Activated CD4-positive, alpha-beta memory T cell treated with anti-CD3 and anti-CD28 coated beads for 36 hours (primary cell): ENCODE data around the gene SRSF10. TPM values are rescaled to one million over a fixed set of nuclear protein-coding genes. Genes with fewer than 3 reads are reported as not detected.
"Not testable (repeated sequence)": the region's sequence is repeated elsewhere in the genome, so short reads cannot be mapped to it uniquely, and the experiment has no call there.

ENCODE experiments used
- CTCF ChIA-PET: fragments of 350-600 bp; sonication (Branson Sonifier 250); formaldehyde crosslinking; loops from one replicate; lab custom pipeline; 2021; ENCODE audit warnings: antibody characterized with exemption, inconsistent platforms; lab: Charles Lee
- POLR2A ChIA-PET: fragments of 350-600 bp; sonication (Branson Sonifier 250); formaldehyde crosslinking; loops from one replicate; lab custom pipeline; 2021; ENCODE audit warnings: antibody characterized with exemption; lab: Charles Lee
- DNase-seq: peaks from one replicate; pipeline ENCODE4 v3.0.0-alpha.2; 2020
- H3K27ac Mint-ChIP-seq: one replicate; pipeline ENCODE4 v1.8.0; 2021; ENCODE audit warnings: mixed read lengths
- H3K27me3 Mint-ChIP-seq: one replicate; pipeline ENCODE4 v1.8.0; 2021; ENCODE audit warnings: mixed read lengths
- H3K36me3 Mint-ChIP-seq: one replicate; pipeline ENCODE4 v1.8.0; 2021; ENCODE audit warnings: mixed read lengths
- H3K4me1 Mint-ChIP-seq: one replicate; pipeline ENCODE4 v1.8.0; 2021; ENCODE audit warnings: low read depth, mixed read lengths
- H3K4me3 Mint-ChIP-seq: one replicate; pipeline ENCODE4 v1.8.0; 2021; ENCODE audit warnings: mild to moderate bottlenecking, mixed read lengths
- H3K9me3 Mint-ChIP-seq: one replicate; pipeline ENCODE4 v1.8.0; 2021; ENCODE audit warnings: mixed read lengths
- intact Hi-C: fragments of 100-400 bp; cut with micrococcal nuclease; formaldehyde crosslinking; loops from one replicate; pipeline ENCODE4 v1.15.1; 2023
- total RNA-seq, 2 experiments: library from RNA; stranded (reverse); gene quantifications; one replicate each; pipeline ENCODE4 v1.2.3, GENCODE V29; 2021

The SRSF10 gene
- total RNA-seq, 2 experiments from 2014 or later = 175 to 184 TPM

DNA sequence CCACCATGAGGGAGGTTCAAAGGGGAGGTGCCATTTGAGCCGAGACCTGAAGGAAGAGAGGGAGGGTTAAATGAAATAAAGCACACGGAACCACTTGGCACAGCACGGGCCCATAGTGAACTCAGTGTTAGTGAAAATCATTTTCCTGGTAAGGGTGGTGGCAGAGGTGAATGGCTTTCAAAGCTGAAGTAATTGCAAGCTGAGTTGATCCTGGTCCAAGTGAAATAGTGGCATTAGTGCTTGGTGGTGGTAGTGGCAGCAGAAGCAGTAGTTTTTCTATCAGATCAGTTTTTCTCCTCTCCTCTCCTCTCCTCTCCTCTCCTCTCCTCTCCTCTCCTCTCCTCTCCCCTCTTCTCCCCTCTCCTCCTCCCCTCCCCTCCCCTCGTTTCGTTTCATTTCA, 30.5 kb upstream of the SRSF10 start:
- Mint-ChIP-seq H3K4me3 (no peak overlapping the region), H3K27ac (no peak overlapping the region), H3K4me1 (no peaks in the 10 kb centered on the region), H3K36me3 (no peaks in the 10 kb centered on the region), H3K9me3 (no peaks in the 10 kb centered on the region), H3K27me3 (peaks cover 9% of the 10 kb centered on the region)
- ChIA-PET POLR2A (no interaction called here), CTCF (no interaction called here)
- DNase-seq = no peak
- intact Hi-C loops = no loop called here

GRCh38 chr1:24009406-24009805, 29.3 kb upstream of the SRSF10 start:
- H3K9me3 Mint-ChIP-seq = no peaks in the 10 kb centered on the region
- intact Hi-C loops = no loop called here
- H3K27ac Mint-ChIP-seq = no peak overlapping the region
- no peak for DNase-seq
- no peaks in the 10 kb centered on the region for H3K36me3 Mint-ChIP-seq
- peaks cover 8% of the 10 kb centered on the region for H3K27me3 Mint-ChIP-seq
- H3K4me3 Mint-ChIP-seq = no peak overlapping the region
- ChIA-PET POLR2A (no interaction called here), CTCF (interaction anchor here (0.9 kb wide), 1 partner anchor 190 kb away, joined by 3 read pairs; no protein-coding TSS in a partner anchor)
- no peaks in the 10 kb centered on the region for H3K4me1 Mint-ChIP-seq

- H3K36me3 Mint-ChIP-seq, H3K27ac Mint-ChIP-seq, DNase-seq, H3K4me3 Mint-ChIP-seq, POLR2A ChIA-PET, H3K4me1 Mint-ChIP-seq, intact Hi-C loops, H3K9me3 Mint-ChIP-seq: not testable (repeated sequence)
- peaks cover 11% of the 10 kb centered on the region for H3K27me3 Mint-ChIP-seq
- CTCF ChIA-PET = interaction anchor here (0.9 kb wide), 1 partner anchor 190 kb away, joined by 3 read pairs; no protein-coding TSS in a partner anchor
Observed at GRCh38 chr1:24008574-24009184, 28.6 kb upstream of the SRSF10 start.

DNA sequence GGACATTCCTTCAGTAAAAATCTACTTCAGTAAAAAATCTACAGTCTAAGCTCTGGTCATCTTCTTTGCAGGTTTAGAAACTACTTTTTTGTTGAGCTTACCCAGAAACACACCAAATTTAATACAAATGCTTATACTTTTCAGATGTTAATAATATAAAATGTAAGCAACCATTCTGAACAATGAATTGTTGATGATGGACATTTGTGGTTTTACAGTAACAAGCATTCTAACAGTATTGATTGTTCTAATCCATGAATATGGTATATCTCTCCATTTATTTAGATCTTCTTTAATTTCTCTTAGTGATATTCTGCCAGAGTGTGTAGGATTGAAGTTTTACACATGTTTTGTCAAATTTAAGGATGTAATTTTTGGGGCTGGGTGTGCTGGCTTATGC, 27.0 kb upstream of the SRSF10 start:
- intact Hi-C loops = no loop called here
- Mint-ChIP-seq H3K4me3 (no peak overlapping the region), H3K4me1 (no peaks in the 10 kb centered on the region), H3K9me3 (no peaks in the 10 kb centered on the region), H3K27me3 (peaks cover 11% of the 10 kb centered on the region), H3K36me3 (no peaks in the 10 kb centered on the region), H3K27ac (no peak overlapping the region)
- CTCF ChIA-PET = no interaction called here
- POLR2A ChIA-PET = no interaction called here
- DNase-seq = no peak

DNA sequence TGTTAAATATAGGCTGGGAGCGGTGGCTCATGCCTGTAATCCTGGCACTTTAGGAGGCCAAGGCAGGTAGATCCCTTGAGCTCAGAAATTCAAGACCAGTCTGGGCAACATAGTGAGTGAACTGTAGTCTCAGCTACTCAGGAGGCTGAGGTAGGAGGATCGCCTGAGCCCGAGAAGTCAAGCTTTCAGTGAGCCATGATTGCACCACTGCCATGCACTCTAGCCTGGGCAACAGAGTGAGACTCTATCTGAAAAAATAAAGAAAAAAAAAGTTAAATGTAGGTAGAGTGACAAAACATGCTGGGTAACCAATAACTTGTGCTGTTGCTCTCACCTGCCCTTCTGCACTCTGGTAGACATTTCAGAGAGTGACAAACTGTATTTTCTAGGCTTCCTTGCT, 25.0 kb upstream of the SRSF10 start:
- H3K36me3 Mint-ChIP-seq = no peaks in the 10 kb centered on the region
- H3K4me3 Mint-ChIP-seq = no peak overlapping the region
- peaks cover 13% of the 10 kb centered on the region for H3K27me3 Mint-ChIP-seq
- H3K9me3 Mint-ChIP-seq = no peaks in the 10 kb centered on the region
- ChIA-PET POLR2A (no interaction called here), CTCF (no interaction called here)
- intact Hi-C loops = no loop called here
- no peak for DNase-seq
- no peak overlapping the region for H3K27ac Mint-ChIP-seq
- H3K4me1 Mint-ChIP-seq = no peaks in the 10 kb centered on the region

DNA sequence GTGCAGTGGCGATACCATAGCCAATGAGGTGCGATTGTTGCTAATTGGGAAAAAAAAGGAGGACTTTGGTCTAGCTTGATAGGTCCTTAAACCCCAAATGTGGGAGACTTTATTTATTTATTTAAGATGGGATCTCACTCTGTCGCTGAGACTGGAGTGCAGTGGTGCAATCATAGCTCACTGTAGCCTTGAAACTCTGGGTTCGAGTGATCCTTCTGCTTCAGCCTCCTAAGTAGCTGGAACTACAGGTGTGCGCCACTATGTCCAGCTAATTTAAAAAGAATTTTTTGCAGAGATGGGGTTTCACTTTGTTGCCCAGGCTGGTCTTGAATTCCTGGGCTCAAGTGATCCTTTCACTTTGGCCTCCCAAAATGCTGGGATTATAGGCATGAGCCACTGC, 24.0 kb upstream of the SRSF10 start:
- Mint-ChIP-seq H3K4me3 (no peak overlapping the region), H3K27me3 (peaks cover 13% of the 10 kb centered on the region), H3K9me3 (no peaks in the 10 kb centered on the region), H3K27ac (no peak overlapping the region), H3K4me1 (peaks cover under 1% of the 10 kb centered on the region), H3K36me3 (no peaks in the 10 kb centered on the region)
- ChIA-PET CTCF (interaction anchor here (0.7 to 1.1 kb wide), 2 partner anchors 55 to 146 kb away, joined by 3 read pairs; no protein-coding TSS in a partner anchor), POLR2A (no interaction called here)
- intact Hi-C loops = no loop called here
- no peak for DNase-seq

DNA sequence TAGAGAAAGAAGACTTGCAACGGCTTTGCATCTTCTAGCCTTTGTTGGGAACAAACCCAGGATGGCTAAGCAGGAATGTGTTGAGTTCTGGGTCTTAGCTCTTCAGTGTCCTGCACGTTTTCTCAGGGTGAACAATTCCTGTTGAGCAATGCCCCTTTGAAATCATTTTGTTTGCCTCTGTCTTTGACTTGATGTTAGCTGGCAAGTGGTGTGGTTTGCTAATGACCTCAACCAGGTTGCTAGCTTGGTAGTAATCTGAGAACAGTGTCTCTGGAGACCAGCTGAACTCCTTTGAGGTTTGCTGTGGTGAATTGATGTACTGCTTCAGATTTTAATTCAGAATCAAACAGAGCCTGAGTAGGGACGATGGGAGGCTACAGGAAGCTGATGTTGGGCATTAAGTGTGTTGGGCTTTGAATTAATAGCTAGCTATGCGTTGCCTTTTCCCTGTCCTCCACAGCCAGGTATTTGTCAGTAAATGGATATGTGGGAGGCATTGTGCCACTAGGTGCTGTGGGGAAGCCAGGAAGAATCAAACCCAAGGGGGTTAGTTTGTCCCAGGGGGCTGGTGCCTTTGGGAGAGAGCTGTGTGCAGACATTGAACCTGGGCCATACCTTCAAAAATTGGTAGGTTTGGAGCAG, 23.3 kb upstream of the SRSF10 start:
- Mint-ChIP-seq H3K4me1 (peaks cover 5% of the 10 kb centered on the region), H3K9me3 (no peaks in the 10 kb centered on the region), H3K27ac (no peak overlapping the region), H3K27me3 (peaks cover 13% of the 10 kb centered on the region), H3K4me3 (no peak overlapping the region), H3K36me3 (no peaks in the 10 kb centered on the region)
- POLR2A ChIA-PET = interaction anchor here (0.6 kb wide), 1 partner anchor 773 kb away, joined by 4 read pairs; no protein-coding TSS in a partner anchor
- CTCF ChIA-PET = interaction anchor here (0.7 to 1.1 kb wide), 3 partner anchors 54 to 147 kb away, joined by 3 read pairs; no protein-coding TSS in a partner anchor
- no peak for DNase-seq
- intact Hi-C loops = no loop called here

GRCh38 chr1:24002695-24003094, 22.6 kb upstream of the SRSF10 start:
- DNase-seq = no peak
- ChIA-PET POLR2A (no interaction called here), CTCF (interaction anchor here (1.1 kb wide), 1 partner anchor 25 kb away, joined by 3 read pairs; no protein-coding TSS in a partner anchor)
- no peaks in the 10 kb centered on the region for H3K9me3 Mint-ChIP-seq
- no peak overlapping the region for H3K27ac Mint-ChIP-seq
- no peaks in the 10 kb centered on the region for H3K36me3 Mint-ChIP-seq
- H3K27me3 Mint-ChIP-seq = peaks cover 13% of the 10 kb centered on the region
- intact Hi-C loops = no loop called here
- no peak overlapping the region for H3K4me3 Mint-ChIP-seq
- H3K4me1 Mint-ChIP-seq = peaks cover 5% of the 10 kb centered on the region

DNA sequence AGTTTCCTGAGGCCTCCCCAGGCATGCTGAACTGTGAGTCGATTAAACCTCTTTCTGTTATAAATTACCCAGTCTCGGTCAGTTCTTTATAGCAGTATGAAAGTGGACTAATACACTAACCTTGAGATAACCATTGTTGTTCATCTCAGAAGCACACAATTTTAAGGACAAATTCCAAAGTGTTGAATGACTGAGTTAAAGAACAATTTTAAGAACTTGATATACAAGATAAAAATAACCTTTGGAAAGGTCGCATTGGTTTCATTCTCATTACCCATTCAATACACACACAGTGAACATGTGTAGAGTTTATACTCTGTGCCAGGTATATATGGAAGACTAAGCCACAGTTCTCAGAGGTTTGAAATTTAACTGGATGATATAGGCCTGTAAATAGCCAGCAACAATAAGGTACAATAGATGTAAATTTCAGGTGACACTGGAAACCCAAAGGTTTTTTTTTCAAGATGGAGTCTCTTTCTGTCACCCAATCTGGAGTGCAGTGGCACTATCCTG, 19.1 kb upstream of the SRSF10 start:
- Mint-ChIP-seq H3K9me3 (no peaks in the 10 kb centered on the region), H3K27ac (no peak overlapping the region)

DNA sequence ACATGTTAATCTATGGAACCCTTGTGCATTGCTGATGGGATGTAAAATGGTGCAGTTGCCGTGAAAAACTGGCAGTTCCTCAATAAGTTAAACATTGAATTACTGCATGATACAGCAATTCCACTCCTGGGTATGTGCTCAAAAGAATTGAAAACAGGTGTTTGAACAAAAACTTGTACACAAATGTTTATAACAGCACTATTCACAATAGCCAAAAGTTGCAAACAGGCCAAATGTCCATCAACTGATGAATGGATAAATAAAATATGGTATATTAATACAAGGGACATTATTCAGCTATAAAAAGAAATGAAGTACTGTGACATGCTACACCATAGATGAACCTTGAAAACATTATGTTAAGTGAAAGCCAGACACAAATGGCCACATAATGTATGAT, 17.7 kb upstream of the SRSF10 start:
- H3K36me3 Mint-ChIP-seq = no peaks in the 10 kb centered on the region
- intact Hi-C loops = no loop called here
- peaks cover 4% of the 10 kb centered on the region for H3K27me3 Mint-ChIP-seq
- no peak overlapping the region for H3K4me3 Mint-ChIP-seq
- ChIA-PET CTCF (no interaction called here), POLR2A (no interaction called here)
- peaks cover 10% of the 10 kb centered on the region for H3K4me1 Mint-ChIP-seq
- H3K9me3 Mint-ChIP-seq = no peaks in the 10 kb centered on the region
- H3K27ac Mint-ChIP-seq = no peak overlapping the region
- no peak for DNase-seq

More for the DNA sequence above, 19.1 kb upstream of the SRSF10 start:
- ChIA-PET CTCF (no interaction called here), POLR2A (no interaction called here)
- intact Hi-C loops = no loop called here
- Mint-ChIP-seq H3K4me3 (no peak overlapping the region), H3K36me3 (no peaks in the 10 kb centered on the region), H3K4me1 (peaks cover 10% of the 10 kb centered on the region), H3K27me3 (peaks cover 7% of the 10 kb centered on the region)
- DNase-seq = no peak

GRCh38 chr1:23996700-23997229, 16.6 kb upstream of the SRSF10 start:
- Mint-ChIP-seq H3K27ac (no peak overlapping the region), H3K4me1 (peaks cover 10% of the 10 kb centered on the region), H3K27me3 (peaks cover 3% of the 10 kb centered on the region), H3K9me3 (no peaks in the 10 kb centered on the region), H3K36me3 (no peaks in the 10 kb centered on the region), H3K4me3 (no peak overlapping the region)
- DNase-seq = no peak
- ChIA-PET POLR2A (no interaction called here), CTCF (interaction anchor here (0.7 kb wide), 1 partner anchor 54 kb away, joined by 3 read pairs; no protein-coding TSS in a partner anchor)
- intact Hi-C loops = no loop called here

DNA sequence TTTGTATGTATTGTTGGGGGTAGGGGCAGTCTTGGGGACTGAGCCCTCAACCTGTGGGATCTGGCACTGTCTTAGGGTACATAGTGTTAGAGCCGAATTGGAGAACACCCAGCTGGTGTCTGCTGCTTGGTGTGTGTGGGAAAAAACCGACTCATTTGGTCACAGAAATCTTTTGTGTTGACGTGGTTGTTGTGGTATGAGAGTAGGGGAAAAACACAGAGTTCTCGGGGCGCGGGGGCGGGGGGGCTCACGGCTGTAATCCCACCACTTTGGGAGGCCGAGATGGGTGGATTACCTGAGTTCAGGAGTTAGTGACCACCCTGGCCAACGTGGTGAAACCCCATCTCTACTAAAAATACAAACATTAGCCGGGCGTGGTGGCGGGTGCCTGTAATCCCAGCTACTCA, 15.3 kb upstream of the SRSF10 start:
- intact Hi-C loops = no loop called here
- no peak overlapping the region for H3K4me3 Mint-ChIP-seq
- H3K36me3 Mint-ChIP-seq = no peaks in the 10 kb centered on the region
- no peak overlapping the region for H3K27ac Mint-ChIP-seq
- peaks cover 2% of the 10 kb centered on the region for H3K27me3 Mint-ChIP-seq
- CTCF ChIA-PET = no interaction called here
- DNase-seq = peak; percentile 20
- H3K4me1 Mint-ChIP-seq = peaks cover 10% of the 10 kb centered on the region
- POLR2A ChIA-PET = no interaction called here
- no peaks in the 10 kb centered on the region for H3K9me3 Mint-ChIP-seq
